ENCODE measurements around the gene GARS1.
A peak's percentile ranks its signal among the peaks of the same experiment; 100 is the strongest.
"Not testable (repeated sequence)": the region's sequence is repeated elsewhere in the genome, so short reads cannot be mapped to it uniquely, and the experiment has no call there.

GARS1 gene

DNA sequence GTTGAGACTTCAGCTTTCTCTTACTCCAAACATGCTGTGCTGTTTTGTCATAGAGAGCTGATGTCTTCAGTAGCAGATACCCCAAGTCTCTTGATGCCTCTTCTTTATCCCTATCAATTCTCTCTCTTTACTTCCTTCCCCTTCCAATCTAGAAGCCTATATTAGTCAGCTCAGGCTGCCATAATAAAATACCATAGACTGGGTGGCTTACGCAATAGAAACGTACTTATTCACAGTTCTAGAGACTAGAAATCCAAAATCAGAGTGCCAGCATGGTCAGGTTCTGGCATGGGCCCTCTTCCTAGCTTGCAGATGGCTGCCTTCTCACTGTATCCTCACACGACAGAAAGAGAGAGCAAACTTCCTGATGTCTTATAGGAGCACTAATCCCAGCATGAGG, 9.0 kb upstream of the GARS1 start:
- no peak for DNase-seq (ENCODE audit: low spot score)
- no peak for TF ChIP-seq CTCF (IDR thresholded peaks at IDR 0.05; ENCODE audit: poor library complexity, severe bottlenecking)
- no peak overlapping the region for H3K4me3 ChIP-seq (ENCODE audit: severe bottlenecking)
- ATAC-seq (ENCODE audit: low read depth) = no peak
- H3K27ac ChIP-seq (ENCODE audit: poor library complexity, severe bottlenecking) = no peak overlapping the region
- no peaks in the 10 kb centered on the region for H3K4me1 ChIP-seq (ENCODE audit: insufficient read depth, poor library complexity, severe bottlenecking)
- H3K36me3 ChIP-seq (ENCODE audit: low read depth) = peaks cover 46% of the 10 kb centered on the region
- no peaks in the 10 kb centered on the region for H3K27me3 ChIP-seq (ENCODE audit: insufficient read depth, poor library complexity, severe bottlenecking)
- H3K9me3 ChIP-seq (ENCODE audit: severe bottlenecking) = no peaks in the 10 kb centered on the region

- H3K4me3 ChIP-seq (ENCODE audit: severe bottlenecking); H3K4me1 ChIP-seq (ENCODE audit: insufficient read depth, poor library complexity, severe bottlenecking); H3K9me3 ChIP-seq (ENCODE audit: severe bottlenecking); H3K27ac ChIP-seq (ENCODE audit: poor library complexity, severe bottlenecking); H3K27me3 ChIP-seq (ENCODE audit: insufficient read depth, poor library complexity, severe bottlenecking); DNase-seq (ENCODE audit: low spot score); ATAC-seq (ENCODE audit: low read depth): not testable (repeated sequence)
- H3K36me3 ChIP-seq (ENCODE audit: low read depth) = peaks cover 30% of the 10 kb centered on the region
Observed at GRCh38 chr7:30587547-30587946, 7.1 kb upstream of the GARS1 start.

DNA sequence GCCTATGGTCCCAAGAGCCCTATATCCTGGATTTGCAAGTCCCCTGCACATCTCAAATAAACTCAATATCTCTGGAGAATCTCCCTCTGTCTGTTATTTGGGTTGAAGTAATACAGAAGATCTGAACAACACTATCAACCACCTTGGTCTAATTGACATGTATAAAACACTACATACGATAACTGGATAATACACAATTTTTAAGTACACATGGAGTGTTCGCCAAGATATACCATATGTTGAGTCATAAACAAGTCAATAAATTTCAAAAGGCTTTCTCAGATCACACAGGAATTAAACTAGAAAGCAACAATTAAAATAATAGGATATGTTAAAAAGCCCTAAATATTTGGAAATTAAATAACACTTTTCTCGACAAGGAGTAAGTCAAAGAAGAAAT, 5.6 kb upstream of the GARS1 start:
- Histone ChIP-seq H3K9me3 (ENCODE audit: severe bottlenecking) (no peaks in the 10 kb centered on the region), H3K4me1 (ENCODE audit: insufficient read depth, poor library complexity, severe bottlenecking) (peaks cover 2% of the 10 kb centered on the region), H3K27me3 (ENCODE audit: insufficient read depth, poor library complexity, severe bottlenecking) (no peaks in the 10 kb centered on the region), H3K36me3 (ENCODE audit: low read depth) (peaks cover 14% of the 10 kb centered on the region), H3K4me3 (ENCODE audit: severe bottlenecking) (no peak overlapping the region), H3K27ac (ENCODE audit: poor library complexity, severe bottlenecking) (no peak overlapping the region)
- no peak for DNase-seq (ENCODE audit: low spot score)
- no peak for TF ChIP-seq CTCF (IDR thresholded peaks at IDR 0.05; ENCODE audit: poor library complexity, severe bottlenecking)
- ATAC-seq (ENCODE audit: low read depth) = no peak

DNA sequence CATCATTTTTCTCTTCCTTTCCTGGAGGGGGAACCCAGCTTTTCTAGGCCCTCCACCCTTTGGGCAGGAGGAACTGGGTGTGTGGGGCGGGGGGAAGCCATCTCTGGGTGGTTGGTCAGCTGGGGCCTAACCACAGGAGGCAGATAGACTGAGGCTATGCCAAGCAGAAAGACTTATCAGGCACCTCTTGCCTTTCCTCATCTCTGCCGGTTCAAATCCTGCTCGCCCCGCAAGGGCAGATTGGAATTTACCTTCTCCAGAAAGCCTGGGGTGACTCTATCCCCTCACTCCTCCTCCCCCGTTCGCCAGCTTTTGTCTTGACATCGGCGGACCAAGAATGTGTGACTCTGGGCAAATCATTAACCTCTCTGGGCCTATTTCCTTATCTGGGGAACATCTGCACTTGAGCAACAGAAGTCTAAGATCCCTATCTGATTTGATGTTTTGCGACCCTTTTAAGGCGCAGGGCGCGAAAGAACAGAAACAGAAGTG, 584 bp upstream of the GARS1 start:
- H3K4me3 ChIP-seq (ENCODE audit: severe bottlenecking) = peak overlapping the region; percentile 66
- no peaks in the 10 kb centered on the region for H3K9me3 ChIP-seq (ENCODE audit: severe bottlenecking)
- no peaks in the 10 kb centered on the region for H3K27me3 ChIP-seq (ENCODE audit: insufficient read depth, poor library complexity, severe bottlenecking)
- TF ChIP-seq CTCF (IDR thresholded peaks at IDR 0.05; ENCODE audit: poor library complexity, severe bottlenecking) = no peak
- DNase-seq (ENCODE audit: low spot score) = no peak
- peaks cover 40% of the 10 kb centered on the region for H3K36me3 ChIP-seq (ENCODE audit: low read depth)
- peak overlapping the region; percentile 75 for H3K27ac ChIP-seq (ENCODE audit: poor library complexity, severe bottlenecking)
- peak; percentile 27 for ATAC-seq (ENCODE audit: low read depth)
- peaks cover 16% of the 10 kb centered on the region for H3K4me1 ChIP-seq (ENCODE audit: insufficient read depth, poor library complexity, severe bottlenecking)

- Histone ChIP-seq H3K27me3 (ENCODE audit: insufficient read depth, poor library complexity, severe bottlenecking) (no peaks in the 10 kb centered on the region), H3K4me3 (ENCODE audit: severe bottlenecking) (peak overlapping the region; percentile 66), H3K4me1 (ENCODE audit: insufficient read depth, poor library complexity, severe bottlenecking) (peaks cover 16% of the 10 kb centered on the region), H3K36me3 (ENCODE audit: low read depth) (peaks cover 51% of the 10 kb centered on the region), H3K9me3 (ENCODE audit: severe bottlenecking) (no peaks in the 10 kb centered on the region), H3K27ac (ENCODE audit: poor library complexity, severe bottlenecking) (peak overlapping the region; percentile 75)
- ATAC-seq (ENCODE audit: low read depth) (no peak; the same call in 2 of the 3 replicates), DNase-seq (ENCODE audit: low spot score) (no peak)
- no peak for TF ChIP-seq CTCF (IDR thresholded peaks at IDR 0.05; ENCODE audit: poor library complexity, severe bottlenecking)
Observed at GRCh38 chr7:30595436-30596013, 847 bp downstream of the GARS1 start.

Measured in RWPE2 (cell line).